Mesenchymal stem cell (in vitro differentiated cells and primary cell): ENCODE data around the gene TRMT10C.

Source experiments
- DNase-seq: peaks from one replicate; pipeline ENCODE4 v3.0.0-alpha.2; 2013
- H2AFZ ChIP-seq: one replicate; pipeline ENCODE4 v1.6.1; 2013; ENCODE audit warnings: low read depth, mild to moderate bottlenecking, control low read depth, inconsistent platforms, low read length, moderate library complexity
- H2AK5ac ChIP-seq: 2 replicates; pipeline ENCODE4 v1.6.1; 2013; ENCODE audit warnings: low read length, moderate library complexity, mild to moderate bottlenecking, inconsistent platforms; ENCODE audit not compliant: severe bottlenecking
- H2BK120ac ChIP-seq: one replicate; pipeline ENCODE4 v1.6.1; 2013; ENCODE audit warnings: low read depth, mild to moderate bottlenecking, inconsistent platforms, low read length, moderate library complexity
- H2BK12ac ChIP-seq, 2 experiments: one replicate each; pipeline ENCODE4 v1.6.1; 2013; ENCODE audit warnings: inconsistent platforms in 2 of 2, low read length in 2 of 2, mild to moderate bottlenecking in 2 of 2, moderate library complexity in 2 of 2, control low read depth in 1 of 2
- H2BK15ac ChIP-seq: one replicate; pipeline ENCODE4 v1.6.1; 2013; ENCODE audit warnings: mild to moderate bottlenecking, low read depth, inconsistent platforms; ENCODE audit not compliant: poor library complexity, severe bottlenecking
- H2BK5ac ChIP-seq: 2 replicates; pipeline ENCODE4 v1.6.1; 2013; ENCODE audit warnings: low read depth, mild to moderate bottlenecking, low read length, control low read depth, inconsistent platforms; ENCODE audit not compliant: poor library complexity, severe bottlenecking
- H3K14ac ChIP-seq, 2 experiments: one replicate each; pipeline ENCODE4 v1.6.1; 2013; ENCODE audit warnings: inconsistent platforms in 2 of 2, low read length in 2 of 2, control low read depth in 1 of 2, mild to moderate bottlenecking in 1 of 2, moderate library complexity in 1 of 2
- H3K18ac ChIP-seq, 2 experiments: one replicate each; pipeline ENCODE4 v1.6.1; 2013; ENCODE audit warnings: inconsistent platforms in 2 of 2, low read length in 2 of 2, control low read depth in 1 of 2, low read depth in 1 of 2, mild to moderate bottlenecking in 1 of 2
- H3K23ac ChIP-seq, 2 experiments: one replicate each; pipeline ENCODE4 v1.6.1; 2013; ENCODE audit warnings: inconsistent platforms in 2 of 2, low read length in 2 of 2, mild to moderate bottlenecking in 2 of 2, moderate library complexity in 2 of 2, control low read depth in 1 of 2
- H3K27ac ChIP-seq: 2 replicates; pipeline ENCODE4 v1.5.1; 2013; ENCODE audit warnings: mild to moderate bottlenecking, moderate library complexity, low read length, control low read depth, inconsistent platforms; ENCODE audit not compliant: poor library complexity, severe bottlenecking
- H3K27me3 ChIP-seq, 2 experiments: 2 replicates each; pipeline versions ENCODE4 v1.6.1 to v1.7.0; 2013; ENCODE audit warnings: low read length in 2 of 2, mild to moderate bottlenecking in 2 of 2, moderate library complexity in 2 of 2, control low read depth in 1 of 2, inconsistent platforms in 1 of 2; ENCODE audit not compliant: control insufficient read depth in 1 of 2, insufficient read depth in 1 of 2
- H3K36me3 ChIP-seq, 2 experiments: 2 replicates each; pipeline versions ENCODE4 v1.6.1 to v1.7.0; 2013; ENCODE audit warnings: low read length in 2 of 2, control low read depth in 1 of 2, inconsistent platforms in 1 of 2, low read depth in 1 of 2, mild to moderate bottlenecking in 1 of 2; ENCODE audit not compliant: insufficient read depth in 2 of 2, control insufficient read depth in 1 of 2
- H3K4ac ChIP-seq, 2 experiments: one replicate each; pipeline ENCODE4 v1.6.1; 2013; ENCODE audit warnings: inconsistent platforms in 2 of 2, low read length in 2 of 2, mild to moderate bottlenecking in 2 of 2, moderate library complexity in 2 of 2, control low read depth in 1 of 2, low read depth in 1 of 2
- H3K4me1 ChIP-seq: 2 replicates; pipeline ENCODE4 v1.6.1; 2013; ENCODE audit warnings: low read depth, low read length, control low read depth; ENCODE audit not compliant: control insufficient read depth, insufficient read depth
- H3K4me2 ChIP-seq: 2 replicates; pipeline ENCODE4 v1.6.1; 2013; ENCODE audit warnings: low read length, mild to moderate bottlenecking, inconsistent platforms; ENCODE audit not compliant: poor library complexity, severe bottlenecking
- H3K4me3 ChIP-seq, 2 experiments: 2 replicates each; pipeline versions ENCODE4 v1.5.1 to v1.7.0; 2013; ENCODE audit warnings: low read length in 2 of 2, mild to moderate bottlenecking in 2 of 2, control low read depth in 1 of 2, low read depth in 1 of 2; ENCODE audit not compliant: insufficient read depth in 1 of 2
- H3K79me1 ChIP-seq: replicated peaks from 2 replicates; pipeline ENCODE4 v1.6.1; 2013; ENCODE audit warnings: mild to moderate bottlenecking, control low read depth, low read length, inconsistent platforms; ENCODE audit not compliant: poor library complexity, severe bottlenecking
- H3K9ac ChIP-seq: 2 replicates; pipeline ENCODE4 v1.7.0; 2013; ENCODE audit warnings: mild to moderate bottlenecking, low read length, moderate library complexity
- H3K9me3 ChIP-seq: 2 replicates; pipeline ENCODE4 v1.7.0; 2013; ENCODE audit warnings: mild to moderate bottlenecking, low read length; ENCODE audit not compliant: control insufficient read depth
- H4K8ac ChIP-seq: one replicate; pipeline ENCODE4 v1.6.1; 2013; ENCODE audit warnings: inconsistent platforms, mild to moderate bottlenecking, low read length, moderate library complexity
- H4K91ac ChIP-seq: one replicate; pipeline ENCODE4 v1.6.1; 2013; ENCODE audit warnings: mild to moderate bottlenecking, low read length, inconsistent platforms
- WGBS: methylation state at CpG from one replicate; pipeline ENCODE4 v1.1.7; 2013; ENCODE audit warnings: mixed read lengths; 5-methylcytosine and 5-hydroxymethylcytosine counted together

TRMT10C gene

DNA sequence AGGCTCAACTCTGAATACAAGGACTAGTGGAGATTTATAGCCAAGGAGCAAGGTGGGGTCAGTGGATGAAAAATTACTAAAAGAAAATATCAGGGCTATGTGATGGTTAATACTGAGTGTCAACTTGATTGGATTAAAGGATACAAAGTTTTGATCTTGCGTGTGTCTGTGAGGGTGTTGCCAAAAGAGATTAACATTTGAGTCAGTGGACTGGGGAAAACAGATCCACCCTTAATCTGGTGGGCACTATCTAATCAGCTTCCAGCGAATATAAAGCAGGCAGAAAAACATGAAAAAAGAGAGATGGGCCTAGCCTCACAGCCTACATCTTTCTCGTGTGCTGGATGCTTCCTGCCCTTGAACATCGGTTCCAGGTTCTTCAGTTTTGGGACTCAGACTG, 34.2 kb upstream of the TRMT10C start:
- Histone ChIP-seq H2BK12ac (no peak overlapping the region), H2AFZ (no peak overlapping the region), H2BK120ac (no peak overlapping the region), H3K9ac (no peak overlapping the region), H2AK5ac (no peak overlapping the region), H3K9me3 (no peaks in the 10 kb centered on the region), H3K4me3 (no peak overlapping the region), H3K18ac (no peak overlapping the region), H3K14ac (no peak overlapping the region), H3K4me1 (no peaks in the 10 kb centered on the region), H4K91ac (no peak overlapping the region), H2BK15ac (no peak overlapping the region), H3K27ac (no peak overlapping the region), H4K8ac (no peak overlapping the region), H3K79me1 (no peaks in the 10 kb centered on the region), H3K4ac (no peak overlapping the region), H3K36me3 (no peaks in the 10 kb centered on the region), H3K23ac (no peak overlapping the region), H3K27me3 (peaks cover 7 to 8% of the 10 kb centered on the region in 2 experiments), H2BK5ac (no peak overlapping the region), H3K4me2 (no peak overlapping the region)
- no peak for DNase-seq
- WGBS = 87% methylated on average over 3 of the region's 4 CpGs

DNA sequence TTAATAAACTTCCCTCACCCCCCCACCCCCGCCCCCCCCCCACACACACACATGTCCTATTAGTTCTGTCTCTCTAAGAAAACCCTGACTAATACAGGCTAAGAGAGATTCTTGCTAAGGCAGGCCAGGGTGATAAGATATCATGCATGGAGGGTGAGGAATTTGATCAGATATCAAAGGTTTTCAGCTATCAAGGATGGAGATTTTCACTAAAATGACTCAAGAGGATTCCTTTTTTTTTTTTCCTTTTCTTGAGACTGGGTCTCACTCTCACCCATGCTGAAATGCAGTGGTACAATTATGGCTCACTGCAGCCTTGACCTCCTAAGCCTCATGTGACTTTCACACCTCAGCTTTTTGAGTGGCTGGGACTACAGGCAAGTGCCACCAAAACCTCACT, 33.8 kb upstream of the TRMT10C start:
- Histone ChIP-seq H3K14ac (no peak overlapping the region), H2AK5ac (no peak overlapping the region), H3K4me3 (no peak overlapping the region), H4K8ac (no peak overlapping the region), H2BK15ac (no peak overlapping the region), H2BK5ac (no peak overlapping the region), H3K27me3 (peaks cover 5 to 7% of the 10 kb centered on the region in 2 experiments), H3K4ac (no peak overlapping the region), H3K18ac (no peak overlapping the region), H3K9me3 (no peaks in the 10 kb centered on the region), H3K23ac (no peak overlapping the region), H3K79me1 (no peaks in the 10 kb centered on the region), H2BK120ac (no peak overlapping the region), H3K27ac (no peak overlapping the region), H3K4me2 (no peak overlapping the region), H3K4me1 (no peaks in the 10 kb centered on the region), H2AFZ (no peak overlapping the region), H2BK12ac (no peak overlapping the region), H3K36me3 (no peaks in the 10 kb centered on the region), H4K91ac (no peak overlapping the region), H3K9ac (no peak overlapping the region)
- WGBS = no CpG with 5 or more reads among the region's 1 CpG
- DNase-seq = no peak

DNA sequence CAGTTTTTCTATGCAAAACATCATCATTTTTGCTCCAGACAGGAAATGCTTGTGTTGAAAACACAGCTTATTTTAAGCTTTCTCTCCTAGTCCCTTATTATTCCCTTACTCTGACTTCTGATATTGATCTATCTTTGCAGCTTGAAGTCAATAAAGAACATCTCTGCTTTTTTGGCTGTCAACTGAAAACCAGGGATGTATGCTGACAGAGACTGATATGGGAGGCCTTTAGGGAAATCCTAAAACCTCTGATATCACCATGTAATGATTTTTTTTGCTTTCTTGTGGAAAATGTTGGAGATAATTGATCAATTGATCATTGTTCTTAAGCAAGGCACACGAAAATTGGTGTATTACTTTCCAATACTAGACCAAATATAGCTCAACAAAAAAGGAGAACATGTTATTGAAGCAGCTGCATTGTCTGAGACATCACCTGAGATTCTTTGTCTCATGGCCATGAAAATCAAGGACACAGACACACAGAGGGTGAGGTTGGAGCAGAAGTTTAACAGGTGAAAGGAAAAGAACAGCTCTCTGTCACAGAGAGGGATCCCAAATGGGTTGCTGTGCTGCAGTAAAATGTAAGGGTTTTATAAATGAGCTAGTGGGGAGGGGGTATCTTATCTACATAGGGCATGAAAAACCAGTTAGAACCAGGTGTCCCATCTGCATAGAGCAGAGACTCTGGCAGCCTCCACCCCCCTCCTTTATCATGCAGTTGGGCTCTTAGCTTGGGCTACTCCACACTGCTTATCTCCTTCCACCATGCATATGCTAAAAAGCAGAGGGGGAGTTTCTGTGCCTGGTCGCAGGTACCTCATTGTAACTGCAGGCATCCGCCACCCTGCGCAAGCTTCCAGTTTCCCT, 31.6 kb upstream of the TRMT10C start:
- Histone ChIP-seq H2BK12ac (peak overlapping the region; percentile 18 to 83), H2BK15ac (no peak overlapping the region), H3K27ac (no peak overlapping the region), H3K27me3 (peaks cover 10 to 14% of the 10 kb centered on the region in 2 experiments), H3K14ac (no peak overlapping the region), H3K23ac (no peak overlapping the region), H3K36me3 (no peaks in the 10 kb centered on the region), H2AFZ (no peak overlapping the region), H2BK5ac (no peak overlapping the region), H3K18ac (peak overlapping the region; percentile 23 to 78), H2AK5ac (no peak overlapping the region), H4K91ac (peak overlapping the region; percentile 9), H3K9ac (no peak overlapping the region), H4K8ac (no peak overlapping the region), H3K4me3 (no peak overlapping the region), H3K4me1 (no peaks in the 10 kb centered on the region), H3K4me2 (no peak overlapping the region), H2BK120ac (no peak overlapping the region), H3K79me1 (no peaks in the 10 kb centered on the region), H3K9me3 (no peaks in the 10 kb centered on the region), H3K4ac (no peak overlapping the region)
- 55% methylated on average over 2 of the region's 4 CpGs for WGBS
- DNase-seq = no peak

DNA sequence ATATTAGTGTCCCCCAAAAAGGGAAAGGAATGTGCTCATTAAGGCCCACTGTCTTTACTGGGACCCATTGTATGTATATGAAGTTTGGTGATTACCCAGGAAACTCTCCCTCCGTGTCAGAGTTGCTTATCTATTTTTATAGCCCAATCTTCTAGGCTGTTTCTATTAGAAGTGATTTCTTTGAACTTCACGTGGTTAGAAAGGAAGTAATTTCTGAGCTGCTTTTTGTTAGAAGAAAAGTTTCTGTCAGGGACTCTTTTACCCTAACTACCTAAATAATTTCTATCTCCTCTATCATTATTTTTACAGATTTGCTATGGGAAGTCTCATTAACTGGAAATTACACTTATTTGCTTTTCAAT, 31.0 kb upstream of the TRMT10C start:
- Histone ChIP-seq H2BK12ac (peak overlapping the region; percentile 18 to 71), H3K18ac (peak overlapping the region; percentile 23 to 78), H3K79me1 (no peaks in the 10 kb centered on the region), H3K36me3 (no peaks in the 10 kb centered on the region), H3K4me1 (no peaks in the 10 kb centered on the region), H4K8ac (no peak overlapping the region), H2AFZ (no peak overlapping the region), H2BK120ac (no peak overlapping the region), H3K23ac (no peak overlapping the region), H3K14ac (no peak overlapping the region), H4K91ac (no peak overlapping the region), H3K4me3 (no peak overlapping the region), H3K4me2 (no peak overlapping the region), H2BK15ac (no peak overlapping the region), H3K4ac (no peak overlapping the region), H2BK5ac (no peak overlapping the region), H3K27me3 (peaks cover 10 to 14% of the 10 kb centered on the region in 2 experiments), H3K27ac (no peak overlapping the region), H3K9me3 (no peaks in the 10 kb centered on the region), H2AK5ac (no peak overlapping the region), H3K9ac (no peak overlapping the region)
- no CpG with 5 or more reads among the region's 2 CpGs for WGBS
- no peak for DNase-seq
